ENCODE measurements around the gene PRSS3.

GRCh38 chr9:33815781-33816180 lies 20.4 kb downstream of the PRSS3 start:
- TF ChIP-seq ZNF274 (IDR thresholded peaks at IDR 0.05; ENCODE audit: low read depth, low read length) (no peak), SUZ12 (IDR thresholded peaks at IDR 0.05; ENCODE audit: extremely low read depth, insufficient read depth, insufficient read length) (no peak), YY1 (IDR thresholded peaks at IDR 0.05; ENCODE audit: insufficient read depth, insufficient read length) (no peak)
